22Rv1 (cell line): ENCODE data around the gene ZBTB6.

ENCODE experiments used
- CTCF ChIP-seq: fragments of 450-650 bp; IDR thresholded peaks from 2 replicates; pipeline ENCODE4 v1.5.1; 2017; ENCODE audit warnings: mild to moderate bottlenecking
- ZFX ChIP-seq: fragments of 450-650 bp; IDR thresholded peaks from 2 replicates; pipeline ENCODE4 v1.6.1; 2017; ENCODE audit warnings: antibody characterized with exemption, borderline replicate concordance

GRCh38 chr9:122900791-122901190 is 12.3 kb downstream of the ZBTB6 start:
- no peak for TF ChIP-seq CTCF
- no peak for TF ChIP-seq ZFX
